Natural killer cell (primary cell): ENCODE measurements around the gene PTGDR2. TPM values are rescaled to one million over a fixed set of nuclear protein-coding genes. Genes with fewer than 3 reads are reported as not detected.

Experiments used
- ATAC-seq, 3 donors: fragments of 150-1000 bp in 2 of 3; fragments of 200-7000 bp in 1 of 3; cut with Tn5 transposase; 1 replicate in 1 of 3; 2 replicates in 2 of 3; pipeline ENCODE4 v1.10.0; 2021; ENCODE audit warnings: mild to moderate bottlenecking in 2 of 3, moderate library complexity in 2 of 3
- DNase-seq, 2 donors: peaks; one replicate each; pipeline versions ENCODE4 v3.0.0 to v3.0.0-alpha.2; 2013 to 2021; ENCODE audit warnings: mixed read lengths in 1 of 2
- H3K27ac ChIP-seq: one replicate; pipeline ENCODE4 v1.5.1; 2013; ENCODE audit warnings: mild to moderate bottlenecking, low read length
- H3K27me3 ChIP-seq: one replicate; pipeline ENCODE4 v1.6.1; 2013; ENCODE audit warnings: low read length; ENCODE audit not compliant: control insufficient read depth, insufficient read depth
- H3K36me3 ChIP-seq: one replicate; pipeline ENCODE4 v1.6.1; 2013; ENCODE audit warnings: low read length; ENCODE audit not compliant: control insufficient read depth, insufficient read depth
- H3K4me1 ChIP-seq: one replicate; pipeline ENCODE4 v1.6.1; 2013; ENCODE audit warnings: low read length; ENCODE audit not compliant: control insufficient read depth, insufficient read depth
- H3K4me3 ChIP-seq: one replicate; pipeline ENCODE4 v1.5.1; 2013; ENCODE audit warnings: low read length
- H3K9me3 ChIP-seq: one replicate; pipeline ENCODE4 v1.6.1; 2013; ENCODE audit warnings: low read length; ENCODE audit not compliant: control insufficient read depth, insufficient read depth
- H3K27ac Mint-ChIP-seq, 2 donors: one replicate each; pipeline ENCODE4 v1.8.0; 2022; ENCODE audit warnings: mild to moderate bottlenecking in 2 of 2, mixed read lengths in 2 of 2, moderate library complexity in 1 of 2
- H3K27me3 Mint-ChIP-seq, 2 donors: one replicate each; pipeline ENCODE4 v1.8.0; 2022; ENCODE audit warnings: low read depth in 2 of 2, mixed read lengths in 2 of 2
- H3K36me3 Mint-ChIP-seq: one replicate; pipeline ENCODE4 v1.8.0; 2022; ENCODE audit warnings: mixed read lengths
- H3K4me1 Mint-ChIP-seq, 2 donors: one replicate each; pipeline ENCODE4 v1.8.0; 2022; ENCODE audit warnings: mixed read lengths in 2 of 2
- H3K4me3 Mint-ChIP-seq: one replicate; pipeline ENCODE4 v1.8.0; 2022; ENCODE audit warnings: mild to moderate bottlenecking, moderate library complexity, mixed read lengths
- H3K9me3 Mint-ChIP-seq, 2 donors: one replicate each; pipeline ENCODE4 v1.8.0; 2022; ENCODE audit warnings: mixed read lengths in 2 of 2
- CTCF ChIP-seq: fragments of 200-600 bp; IDR thresholded peaks from one replicate; pipeline ENCODE4 v1.8.0; 2022; ENCODE audit warnings: antibody characterized with exemption
- WGBS: methylation state at CpG from one replicate; pipeline ENCODE4 v1.1.7; 2013; ENCODE audit warnings: missing lambda C conversion rate; ENCODE audit not compliant: insufficient coverage; 5-methylcytosine and 5-hydroxymethylcytosine counted together
- intact Hi-C: fragments of 100-400 bp; cut with micrococcal nuclease; formaldehyde crosslinking; loops from one replicate; pipeline ENCODE4 v1.14.2; 2022
- total RNA-seq, 4 donors: library from RNA; stranded (reverse); fragments of 120-200 nt in 1 of 4; gene quantifications; one replicate each; pipeline versions ENCODE4 v1.2.3 to v1.2.4, GENCODE V29; 2013 to 2022

Gene PTGDR2
- total RNA-seq, 3 donors from 2014 or later (not counting 1 experiment from before 2014, with no cell fraction given), result 0.66 to 12.4 (median 1.7) TPM

DNA sequence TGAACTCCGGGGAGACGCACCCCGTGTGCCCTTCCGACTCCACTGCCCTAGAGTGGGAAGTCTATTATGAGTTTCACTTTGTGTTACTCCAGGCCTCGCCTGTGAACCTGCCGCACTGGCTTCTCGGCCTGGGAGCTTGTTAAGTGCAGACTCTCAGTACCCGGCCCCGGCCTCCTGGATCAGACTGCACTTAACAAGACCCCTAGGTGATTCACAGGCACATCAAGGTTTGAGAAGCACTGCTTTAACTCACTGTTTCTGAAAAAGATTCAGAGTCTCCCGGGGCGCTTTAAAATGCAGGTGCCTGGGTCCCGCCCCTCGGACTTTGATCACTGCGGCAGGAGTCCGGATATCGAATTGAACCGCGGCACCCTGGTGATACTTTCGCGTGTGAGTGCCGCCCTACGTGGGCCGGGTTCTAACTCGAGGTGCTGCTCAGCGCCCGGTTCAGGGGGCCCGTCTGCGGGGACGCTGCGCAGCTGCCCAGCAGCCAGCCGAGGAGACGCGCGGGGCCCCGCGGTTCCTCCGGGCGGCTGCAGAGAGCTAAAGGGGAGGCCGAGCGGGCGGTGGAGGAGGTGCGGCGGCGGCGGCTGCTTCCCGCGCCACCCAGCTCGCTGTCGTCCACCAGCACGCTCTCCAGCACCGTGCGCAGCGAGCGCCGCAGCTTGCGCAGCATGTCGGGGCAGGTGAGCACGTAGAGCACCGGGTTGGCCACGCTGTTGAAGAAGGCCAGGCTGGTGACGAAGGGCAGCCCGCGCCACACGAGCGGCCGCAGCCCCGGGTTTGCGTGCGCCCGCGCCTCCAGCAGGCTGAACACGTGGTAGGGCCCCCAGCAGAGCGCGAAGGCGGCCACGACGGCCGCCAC is 3.4 kb downstream of the PTGDR2 start:
- 96% methylated on average over 78 of the region's 78 CpGs for WGBS
- ATAC-seq, result no peak
- H3K27me3 Mint-ChIP-seq, result no peaks in the 10 kb centered on the region
- H3K36me3 Mint-ChIP-seq, result no peaks in the 10 kb centered on the region
- peaks cover 0 to 5% of the 10 kb centered on the region in 2 donors for H3K4me1 Mint-ChIP-seq
- no peaks in the 10 kb centered on the region for H3K9me3 Mint-ChIP-seq
- TF ChIP-seq CTCF, result no peak
- H3K4me1 ChIP-seq, result no peaks in the 10 kb centered on the region
- H3K27ac ChIP-seq, result no peak overlapping the region
- H3K36me3 ChIP-seq, result peaks cover 34% of the 10 kb centered on the region
- H3K27ac Mint-ChIP-seq, result no peak overlapping the region
- intact Hi-C loops, result no loop called here
- H3K9me3 ChIP-seq, result no peaks in the 10 kb centered on the region
- no peak overlapping the region for H3K4me3 Mint-ChIP-seq
- H3K4me3 ChIP-seq, result no peak overlapping the region
- H3K27me3 ChIP-seq, result no peaks in the 10 kb centered on the region
- DNase-seq, result no peak

DNA sequence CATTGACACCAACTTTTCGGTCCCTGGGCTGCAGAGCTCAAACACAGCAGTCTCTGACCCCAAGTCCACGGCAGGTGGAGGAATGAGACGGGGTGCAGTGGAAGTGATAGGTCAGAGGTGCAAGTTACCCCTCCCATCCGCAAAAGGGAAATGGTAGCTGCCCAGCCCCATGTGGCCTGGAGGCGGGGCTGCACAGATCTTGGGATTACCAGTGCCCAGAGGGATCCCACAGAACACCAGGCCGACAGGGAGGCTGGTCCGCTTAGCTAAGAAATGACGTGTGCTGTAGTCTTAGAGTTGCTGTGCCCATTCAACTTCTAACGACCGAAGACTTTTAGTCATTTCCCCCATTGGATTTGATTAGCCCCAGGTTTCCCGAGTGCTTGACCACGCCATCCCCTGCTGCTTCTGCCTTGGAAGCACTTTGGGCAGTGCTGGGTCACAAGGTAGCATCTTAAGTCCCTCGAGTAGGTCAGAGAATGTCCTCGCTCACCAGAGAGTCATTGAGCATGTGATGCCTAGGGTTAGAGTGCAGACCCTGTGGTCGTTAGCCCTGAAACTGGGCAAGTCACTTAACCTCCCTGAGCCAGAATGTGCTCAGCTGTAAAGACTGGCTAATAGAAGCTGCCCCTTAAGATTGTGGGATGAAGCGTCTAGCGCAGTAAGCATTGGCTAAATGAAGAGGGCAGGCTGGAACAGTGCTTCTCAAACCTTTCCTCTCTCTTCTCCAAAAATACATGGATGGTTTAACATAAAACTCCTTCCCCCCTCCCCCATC is 4.2 kb downstream of the PTGDR2 start:
- no peaks in the 10 kb centered on the region for H3K36me3 Mint-ChIP-seq
- intact Hi-C loops, result no loop called here
- H3K27me3 ChIP-seq, result no peaks in the 10 kb centered on the region
- ATAC-seq (no peak), DNase-seq (no peak)
- no peaks in the 10 kb centered on the region for H3K9me3 ChIP-seq
- H3K4me3 ChIP-seq, result no peak overlapping the region
- no peak overlapping the region for H3K4me3 Mint-ChIP-seq
- no peak overlapping the region for H3K27ac Mint-ChIP-seq
- whole genome bisulfite sequencing, result 93% methylated on average over 17 of the region's 17 CpGs
- no peak overlapping the region for H3K27ac ChIP-seq
- H3K4me1 Mint-ChIP-seq, result peaks cover 0 to 5% of the 10 kb centered on the region in 2 donors
- TF ChIP-seq CTCF, result no peak
- peaks cover 34% of the 10 kb centered on the region for H3K36me3 ChIP-seq
- H3K27me3 Mint-ChIP-seq, result no peaks in the 10 kb centered on the region
- H3K9me3 Mint-ChIP-seq, result no peaks in the 10 kb centered on the region
- H3K4me1 ChIP-seq, result no peaks in the 10 kb centered on the region

DNA sequence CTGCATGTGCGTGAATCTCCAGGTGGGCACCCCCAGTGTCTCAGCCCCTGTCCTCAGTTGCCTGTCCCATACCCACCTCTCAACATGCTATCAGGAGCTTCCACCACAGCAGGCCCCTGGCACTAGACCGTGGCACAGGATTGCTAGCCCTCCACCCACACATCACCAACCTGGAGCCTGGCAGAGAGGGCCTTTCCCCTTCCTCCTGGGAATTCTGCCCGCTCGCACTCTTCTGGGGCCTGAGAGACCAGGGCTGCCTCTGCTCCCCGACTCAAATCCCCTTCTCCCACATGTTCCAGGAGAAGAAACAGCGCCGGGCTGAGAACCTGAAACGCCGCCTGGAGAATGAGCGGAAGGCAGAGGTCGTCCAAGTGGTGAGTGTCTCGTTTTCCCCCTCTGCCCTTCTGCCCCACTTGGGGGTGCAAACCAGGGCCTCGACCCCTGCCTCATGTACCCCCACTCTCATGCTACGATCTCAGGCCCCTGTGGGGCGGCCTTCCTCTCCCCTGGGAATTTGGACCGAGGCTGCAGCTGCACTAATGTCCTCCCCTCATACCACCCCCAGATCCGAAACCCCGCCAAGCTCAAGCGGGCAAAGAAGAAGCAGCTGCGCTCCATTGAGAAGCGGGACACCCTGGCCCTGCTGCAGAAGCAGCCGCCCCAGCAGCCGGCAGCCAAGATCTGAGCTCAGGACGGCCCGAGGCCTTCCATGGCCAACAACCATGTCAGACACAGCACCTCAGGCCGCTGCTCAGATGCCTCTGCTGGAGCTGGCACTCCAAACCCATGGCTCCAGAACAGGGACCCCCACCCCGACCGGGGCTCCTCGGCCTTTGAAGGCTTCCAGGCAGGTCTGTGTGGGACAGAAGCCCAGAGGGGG is 5.9 kb downstream of the PTGDR2 start:
- no peak overlapping the region for H3K27ac Mint-ChIP-seq
- no peak overlapping the region for H3K4me3 ChIP-seq
- no peaks in the 10 kb centered on the region for H3K9me3 ChIP-seq
- intact Hi-C loops, result no loop called here
- no peaks in the 10 kb centered on the region for H3K27me3 ChIP-seq
- no peaks in the 10 kb centered on the region for H3K36me3 Mint-ChIP-seq
- no peak overlapping the region for H3K27ac ChIP-seq
- H3K9me3 Mint-ChIP-seq, result no peaks in the 10 kb centered on the region
- no peak for ATAC-seq
- no peak for DNase-seq
- peaks cover 5 to 12% of the 10 kb centered on the region in 2 donors for H3K4me1 Mint-ChIP-seq
- no peak overlapping the region for H3K4me3 Mint-ChIP-seq
- TF ChIP-seq CTCF, result no peak
- no peaks in the 10 kb centered on the region for H3K4me1 ChIP-seq
- H3K36me3 ChIP-seq, result peaks cover 34% of the 10 kb centered on the region
- 93% methylated on average over 29 of the region's 29 CpGs for WGBS
- no peaks in the 10 kb centered on the region for H3K27me3 Mint-ChIP-seq
